HG02981 (cell line): ENCODE data around the gene PEX11B.

ENCODE experiments used
- ATAC-seq: cut with Tn5 transposase; IDR thresholded peaks from one replicate; pipeline ENCODE4 v1.9.1; 2021; ENCODE audit warnings: mild to moderate bottlenecking, moderate library complexity; ENCODE audit not compliant: unreplicated experiment

Gene PEX11B

GRCh38 chr1:145912128-145912641 lies 6.3 kb downstream of the PEX11B start:
- ATAC-seq: no peak

GRCh38 chr1:145908653-145909052 lies 9.9 kb downstream of the PEX11B start:
- no peak for ATAC-seq

- no peak for ATAC-seq
Measured at GRCh38 chr1:145906954-145907753, 11.4 kb downstream of the PEX11B start.

- ATAC-seq: no peak
Measured at GRCh38 chr1:145901312-145902021, 17.1 kb downstream of the PEX11B start.

GRCh38 chr1:145898756-145899155 lies 19.8 kb downstream of the PEX11B start:
- ATAC-seq: no peak

GRCh38 chr1:145897969-145898368 lies 20.5 kb downstream of the PEX11B start:
- ATAC-seq: no peak

- ATAC-seq: no peak
Measured at GRCh38 chr1:145895471-145895870, 23.0 kb downstream of the PEX11B start.

- ATAC-seq: no peak
Measured at GRCh38 chr1:145893306-145894055, 25.0 kb downstream of the PEX11B start.

GRCh38 chr1:145892486-145893087 lies 25.9 kb downstream of the PEX11B start:
- ATAC-seq: no peak

- ATAC-seq: no peak
Measured at GRCh38 chr1:145891587-145892485, 26.7 kb downstream of the PEX11B start.

GRCh38 chr1:145891143-145891542 lies 27.4 kb downstream of the PEX11B start:
- ATAC-seq: no peak

- ATAC-seq: no peak
Measured at GRCh38 chr1:145889722-145890121, 28.8 kb downstream of the PEX11B start.

GRCh38 chr1:145887631-145888030 lies 30.9 kb downstream of the PEX11B start:
- ATAC-seq: no peak

- no peak for ATAC-seq
Measured at GRCh38 chr1:145886816-145887215, 31.7 kb downstream of the PEX11B start.

GRCh38 chr1:145886390-145886789 lies 32.1 kb downstream of the PEX11B start:
- no peak for ATAC-seq

GRCh38 chr1:145885738-145886287 lies 32.7 kb downstream of the PEX11B start, which contains the start of gene ANKRD35:
Gene ANKRD35, minus strand, starts transcription at chr1:145885866. Its CDS starts 108 bp downstream, at chr1:145885758.
- peak; percentile 100 for ATAC-seq

GRCh38 chr1:145884675-145885074 lies 33.8 kb downstream of the PEX11B start:
- no peak for ATAC-seq

GRCh38 chr1:145879775-145880174 lies 38.7 kb downstream of the PEX11B start:
- ATAC-seq: no peak

GRCh38 chr1:145878724-145879123 lies 39.8 kb downstream of the PEX11B start:
- ATAC-seq: no peak
